Measurements from ENCODE around the gene RNF130. TPM values are rescaled to one million over a fixed set of nuclear protein-coding genes. Genes with fewer than 3 reads are reported as not detected.

Gene RNF130
- total and polyA plus RNA-seq, 4 donors: 24.9 to 93.1 (median 51.4) TPM

- 96% methylated on average over 12 of the region's 12 CpGs for WGBS
- no peak overlapping the region for H3K4me3 ChIP-seq (ENCODE audit: low read depth in 1 of 3, low read length in 3 of 3)
- TF ChIP-seq ATF3 (IDR thresholded peaks at IDR 0.05): no peak
- no peak for TF ChIP-seq JUND (IDR thresholded peaks at IDR 0.05)
- TF ChIP-seq NR2F2 (IDR thresholded peaks at IDR 0.05): no peak
- no peak for TF ChIP-seq ZBTB33 (IDR thresholded peaks at IDR 0.05)
- no peak for TF ChIP-seq EGR1 (IDR thresholded peaks at IDR 0.05; ENCODE audit: low read depth in 2 of 2)
- TF ChIP-seq, protein P1, sequence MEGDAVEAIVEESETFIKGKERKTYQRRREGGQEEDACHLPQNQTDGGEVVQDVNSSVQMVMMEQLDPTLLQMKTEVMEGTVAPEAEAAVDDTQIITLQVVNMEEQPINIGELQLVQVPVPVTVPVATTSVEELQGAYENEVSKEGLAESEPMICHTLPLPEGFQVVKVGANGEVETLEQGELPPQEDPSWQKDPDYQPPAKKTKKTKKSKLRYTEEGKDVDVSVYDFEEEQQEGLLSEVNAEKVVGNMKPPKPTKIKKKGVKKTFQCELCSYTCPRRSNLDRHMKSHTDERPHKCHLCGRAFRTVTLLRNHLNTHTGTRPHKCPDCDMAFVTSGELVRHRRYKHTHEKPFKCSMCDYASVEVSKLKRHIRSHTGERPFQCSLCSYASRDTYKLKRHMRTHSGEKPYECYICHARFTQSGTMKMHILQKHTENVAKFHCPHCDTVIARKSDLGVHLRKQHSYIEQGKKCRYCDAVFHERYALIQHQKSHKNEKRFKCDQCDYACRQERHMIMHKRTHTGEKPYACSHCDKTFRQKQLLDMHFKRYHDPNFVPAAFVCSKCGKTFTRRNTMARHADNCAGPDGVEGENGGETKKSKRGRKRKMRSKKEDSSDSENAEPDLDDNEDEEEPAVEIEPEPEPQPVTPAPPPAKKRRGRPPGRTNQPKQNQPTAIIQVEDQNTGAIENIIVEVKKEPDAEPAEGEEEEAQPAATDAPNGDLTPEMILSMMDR (IDR thresholded peaks at IDR 0.05; ENCODE audit: low read depth, low read length, missing input control): no peak
- no peak for TF ChIP-seq HNF4G (IDR thresholded peaks at IDR 0.05)
- TF ChIP-seq FOXA1 (IDR thresholded peaks at IDR 0.05): no peak
- TF ChIP-seq TAF1 (conservative IDR thresholded peaks at IDR 0.05): no peak
- no peak for TF ChIP-seq FOXA2 (IDR thresholded peaks at IDR 0.05)
- TF ChIP-seq RXRA (IDR thresholded peaks at IDR 0.05): no peak
- no peak for TF ChIP-seq HNF4A (conservative IDR thresholded peaks at IDR 0.05)
- no peak for TF ChIP-seq RAD21 (IDR thresholded peaks at IDR 0.05)
- no peak for TF ChIP-seq MAX (IDR thresholded peaks at IDR 0.05)
- no peak for TF ChIP-seq SP1 (IDR thresholded peaks at IDR 0.05)
- TF ChIP-seq, protein P2, sequence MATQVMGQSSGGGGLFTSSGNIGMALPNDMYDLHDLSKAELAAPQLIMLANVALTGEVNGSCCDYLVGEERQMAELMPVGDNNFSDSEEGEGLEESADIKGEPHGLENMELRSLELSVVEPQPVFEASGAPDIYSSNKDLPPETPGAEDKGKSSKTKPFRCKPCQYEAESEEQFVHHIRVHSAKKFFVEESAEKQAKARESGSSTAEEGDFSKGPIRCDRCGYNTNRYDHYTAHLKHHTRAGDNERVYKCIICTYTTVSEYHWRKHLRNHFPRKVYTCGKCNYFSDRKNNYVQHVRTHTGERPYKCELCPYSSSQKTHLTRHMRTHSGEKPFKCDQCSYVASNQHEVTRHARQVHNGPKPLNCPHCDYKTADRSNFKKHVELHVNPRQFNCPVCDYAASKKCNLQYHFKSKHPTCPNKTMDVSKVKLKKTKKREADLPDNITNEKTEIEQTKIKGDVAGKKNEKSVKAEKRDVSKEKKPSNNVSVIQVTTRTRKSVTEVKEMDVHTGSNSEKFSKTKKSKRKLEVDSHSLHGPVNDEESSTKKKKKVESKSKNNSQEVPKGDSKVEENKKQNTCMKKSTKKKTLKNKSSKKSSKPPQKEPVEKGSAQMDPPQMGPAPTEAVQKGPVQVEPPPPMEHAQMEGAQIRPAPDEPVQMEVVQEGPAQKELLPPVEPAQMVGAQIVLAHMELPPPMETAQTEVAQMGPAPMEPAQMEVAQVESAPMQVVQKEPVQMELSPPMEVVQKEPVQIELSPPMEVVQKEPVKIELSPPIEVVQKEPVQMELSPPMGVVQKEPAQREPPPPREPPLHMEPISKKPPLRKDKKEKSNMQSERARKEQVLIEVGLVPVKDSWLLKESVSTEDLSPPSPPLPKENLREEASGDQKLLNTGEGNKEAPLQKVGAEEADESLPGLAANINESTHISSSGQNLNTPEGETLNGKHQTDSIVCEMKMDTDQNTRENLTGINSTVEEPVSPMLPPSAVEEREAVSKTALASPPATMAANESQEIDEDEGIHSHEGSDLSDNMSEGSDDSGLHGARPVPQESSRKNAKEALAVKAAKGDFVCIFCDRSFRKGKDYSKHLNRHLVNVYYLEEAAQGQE (IDR thresholded peaks at IDR 0.05): no peak
Observed at GRCh38 chr5:180021900-180022299, 49.7 kb downstream of the RNF130 start.

GRCh38 chr5:180020176-180020575 is 51.4 kb downstream of the RNF130 start:
- no peaks in the 10 kb centered on the region for H3K9me3 ChIP-seq (ENCODE audit: control insufficient read depth in 4 of 4, low read length in 3 of 4)
- H3K27me3 ChIP-seq (ENCODE audit: control insufficient read depth in 4 of 4, insufficient read depth in 4 of 4, low read length in 3 of 4): no peaks in the 10 kb centered on the region
- TF ChIP-seq SP1 (IDR thresholded peaks at IDR 0.05) (no peak), NR2F2 (IDR thresholded peaks at IDR 0.05) (no peak), RAD21 (IDR thresholded peaks at IDR 0.05) (no peak), MAX (IDR thresholded peaks at IDR 0.05) (no peak), YY1 (IDR thresholded peaks at IDR 0.05) (no peak), GABPA (IDR thresholded peaks at IDR 0.05 in 1 of 2, conservative IDR thresholded peaks at IDR 0.05 in 1 of 2) (no peak), FOXA2 (IDR thresholded peaks at IDR 0.05) (no peak), HNF4G (IDR thresholded peaks at IDR 0.05) (no peak), TAF1 (conservative IDR thresholded peaks at IDR 0.05) (no peak)
- TF ChIP-seq, protein P2 (IDR thresholded peaks at IDR 0.05): no peak
- no peaks in the 10 kb centered on the region for H3K4me1 ChIP-seq (ENCODE audit: control insufficient read depth in 4 of 4, insufficient read depth in 4 of 4, low read length in 3 of 4)
- H3K4me3 ChIP-seq (ENCODE audit: low read depth in 1 of 3, low read length in 3 of 3): no peak overlapping the region
- H3K27ac ChIP-seq (ENCODE audit: low read depth in 1 of 2, low read length in 2 of 2): no peak overlapping the region
- DNase-seq (ENCODE audit: low spot score): no peak
- no peak overlapping the region for H3K9ac ChIP-seq (ENCODE audit: low read depth in 1 of 2, low read length in 2 of 2)
- 95% methylated on average over 15 of the region's 15 CpGs for WGBS
- H3K36me3 ChIP-seq (ENCODE audit: control insufficient read depth in 4 of 4, insufficient read depth in 3 of 4, low read depth in 1 of 4, low read length in 3 of 4): peaks cover 0 to 6% (median 2%) of the 10 kb centered on the region in 4 donors

More at GRCh38 chr5:180021900-180022299, 49.7 kb downstream of the RNF130 start:
- Histone ChIP-seq H3K27ac (ENCODE audit: low read depth in 1 of 2, low read length in 2 of 2) (no peak overlapping the region), H3K4me1 (ENCODE audit: control insufficient read depth in 4 of 4, insufficient read depth in 4 of 4, low read length in 3 of 4) (peaks cover 0 to 5% (median 1%) of the 10 kb centered on the region in 4 donors), H3K36me3 (ENCODE audit: control insufficient read depth in 4 of 4, insufficient read depth in 3 of 4, low read depth in 1 of 4, low read length in 3 of 4) (peaks cover 0 to 6% (median 2%) of the 10 kb centered on the region in 4 donors), H3K9me3 (ENCODE audit: control insufficient read depth in 4 of 4, low read length in 3 of 4) (no peaks in the 10 kb centered on the region), H3K27me3 (ENCODE audit: control insufficient read depth in 4 of 4, insufficient read depth in 4 of 4, low read length in 3 of 4) (no peaks in the 10 kb centered on the region), H3K9ac (ENCODE audit: low read depth in 1 of 2, low read length in 2 of 2) (no peak overlapping the region)
- no peak for DNase-seq (ENCODE audit: low spot score)
